Measurements from ENCODE around the gene LRRC17.
"Not testable (repeated sequence)": the region's sequence is repeated elsewhere in the genome, so short reads cannot be mapped to it uniquely, and the experiment has no call there.

DNA sequence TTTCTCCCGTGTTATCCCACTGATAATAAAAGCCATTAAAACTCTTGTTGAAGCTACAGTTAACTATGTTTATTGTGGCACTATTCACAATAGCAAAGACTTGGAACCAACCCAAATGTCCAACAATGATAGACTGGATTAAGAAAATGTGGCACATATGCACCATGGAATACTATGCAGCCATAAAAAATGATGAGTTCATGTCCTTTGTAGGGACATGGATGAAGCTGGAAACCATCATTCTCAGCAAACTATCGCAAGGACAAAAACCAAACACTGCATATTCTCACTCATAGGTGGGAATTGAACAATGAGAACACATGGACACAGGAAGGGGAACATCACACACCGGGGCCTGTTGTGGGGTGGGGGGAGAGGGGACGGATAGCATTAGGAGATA is 64.8 kb downstream of the LRRC17 start:
- TF ChIP-seq MXI1 (IDR thresholded peaks at IDR 0.05; ENCODE audit: borderline replicate concordance, low read depth, low read length); CHD1 (IDR thresholded peaks at IDR 0.05; ENCODE audit: low read depth, low read length); MAFK (IDR thresholded peaks at IDR 0.05; ENCODE audit: low read depth, low read length); CEBPB (IDR thresholded peaks at IDR 0.05; ENCODE audit: low read depth, low read length); MAZ (IDR thresholded peaks at IDR 0.05; ENCODE audit: borderline replicate concordance, low read depth, low read length); POLR2A (IDR thresholded peaks at IDR 0.05; ENCODE audit: low read depth, low read length): not testable (repeated sequence)
- TF ChIP-seq, protein P1, sequence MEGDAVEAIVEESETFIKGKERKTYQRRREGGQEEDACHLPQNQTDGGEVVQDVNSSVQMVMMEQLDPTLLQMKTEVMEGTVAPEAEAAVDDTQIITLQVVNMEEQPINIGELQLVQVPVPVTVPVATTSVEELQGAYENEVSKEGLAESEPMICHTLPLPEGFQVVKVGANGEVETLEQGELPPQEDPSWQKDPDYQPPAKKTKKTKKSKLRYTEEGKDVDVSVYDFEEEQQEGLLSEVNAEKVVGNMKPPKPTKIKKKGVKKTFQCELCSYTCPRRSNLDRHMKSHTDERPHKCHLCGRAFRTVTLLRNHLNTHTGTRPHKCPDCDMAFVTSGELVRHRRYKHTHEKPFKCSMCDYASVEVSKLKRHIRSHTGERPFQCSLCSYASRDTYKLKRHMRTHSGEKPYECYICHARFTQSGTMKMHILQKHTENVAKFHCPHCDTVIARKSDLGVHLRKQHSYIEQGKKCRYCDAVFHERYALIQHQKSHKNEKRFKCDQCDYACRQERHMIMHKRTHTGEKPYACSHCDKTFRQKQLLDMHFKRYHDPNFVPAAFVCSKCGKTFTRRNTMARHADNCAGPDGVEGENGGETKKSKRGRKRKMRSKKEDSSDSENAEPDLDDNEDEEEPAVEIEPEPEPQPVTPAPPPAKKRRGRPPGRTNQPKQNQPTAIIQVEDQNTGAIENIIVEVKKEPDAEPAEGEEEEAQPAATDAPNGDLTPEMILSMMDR (conservative IDR thresholded peaks at IDR 0.05; ENCODE audit: low read depth, low read length): not testable (repeated sequence)
- TF ChIP-seq, protein P2, sequence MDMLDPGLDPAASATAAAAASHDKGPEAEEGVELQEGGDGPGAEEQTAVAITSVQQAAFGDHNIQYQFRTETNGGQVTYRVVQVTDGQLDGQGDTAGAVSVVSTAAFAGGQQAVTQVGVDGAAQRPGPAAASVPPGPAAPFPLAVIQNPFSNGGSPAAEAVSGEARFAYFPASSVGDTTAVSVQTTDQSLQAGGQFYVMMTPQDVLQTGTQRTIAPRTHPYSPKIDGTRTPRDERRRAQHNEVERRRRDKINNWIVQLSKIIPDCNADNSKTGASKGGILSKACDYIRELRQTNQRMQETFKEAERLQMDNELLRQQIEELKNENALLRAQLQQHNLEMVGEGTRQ (IDR thresholded peaks at IDR 0.05; ENCODE audit: low read depth, low read length): not testable (repeated sequence)

Measured in IMR-90 (cell line).